HG03064 (cell line): ENCODE data around the gene RNF44.

Experiments used
- ATAC-seq: cut with Tn5 transposase; IDR thresholded peaks from one replicate; pipeline ENCODE4 v1.9.1; 2021; ENCODE audit warnings: low read depth; ENCODE audit not compliant: unreplicated experiment

Gene RNF44

DNA sequence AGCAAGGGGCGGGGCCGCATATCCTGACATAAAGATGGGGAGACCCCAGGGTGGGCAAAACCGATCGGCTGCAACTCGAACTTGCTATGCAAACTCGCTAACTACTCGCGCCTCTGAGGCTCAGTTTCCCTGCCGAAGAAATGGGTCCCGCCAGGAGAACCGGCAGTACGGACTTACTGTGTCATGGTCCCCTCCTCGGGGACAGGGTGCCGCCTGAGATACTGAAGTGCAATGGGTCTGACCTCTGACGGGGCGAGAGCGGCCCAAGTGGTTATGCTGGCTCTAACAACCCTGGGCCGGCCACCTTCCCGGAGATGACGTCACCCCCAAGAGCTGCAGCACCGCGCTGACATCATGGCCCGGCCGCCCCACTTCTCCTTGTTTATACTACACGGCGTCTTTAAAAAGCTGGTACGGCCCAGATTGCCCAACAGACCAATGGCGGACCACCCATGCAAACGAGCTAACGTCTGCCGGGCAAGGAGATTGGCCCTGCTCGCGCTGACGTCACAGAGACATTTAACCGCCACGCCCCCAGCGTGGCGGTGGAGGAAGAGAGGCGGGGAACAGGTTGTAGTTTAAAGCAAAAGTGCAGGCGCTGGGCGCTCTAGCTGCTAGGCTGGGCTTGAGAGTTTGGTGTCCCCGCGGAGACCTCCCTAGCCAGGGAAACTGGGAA is 490 bp upstream of the RNF44 start:
- ATAC-seq, result peak; percentile 52

DNA sequence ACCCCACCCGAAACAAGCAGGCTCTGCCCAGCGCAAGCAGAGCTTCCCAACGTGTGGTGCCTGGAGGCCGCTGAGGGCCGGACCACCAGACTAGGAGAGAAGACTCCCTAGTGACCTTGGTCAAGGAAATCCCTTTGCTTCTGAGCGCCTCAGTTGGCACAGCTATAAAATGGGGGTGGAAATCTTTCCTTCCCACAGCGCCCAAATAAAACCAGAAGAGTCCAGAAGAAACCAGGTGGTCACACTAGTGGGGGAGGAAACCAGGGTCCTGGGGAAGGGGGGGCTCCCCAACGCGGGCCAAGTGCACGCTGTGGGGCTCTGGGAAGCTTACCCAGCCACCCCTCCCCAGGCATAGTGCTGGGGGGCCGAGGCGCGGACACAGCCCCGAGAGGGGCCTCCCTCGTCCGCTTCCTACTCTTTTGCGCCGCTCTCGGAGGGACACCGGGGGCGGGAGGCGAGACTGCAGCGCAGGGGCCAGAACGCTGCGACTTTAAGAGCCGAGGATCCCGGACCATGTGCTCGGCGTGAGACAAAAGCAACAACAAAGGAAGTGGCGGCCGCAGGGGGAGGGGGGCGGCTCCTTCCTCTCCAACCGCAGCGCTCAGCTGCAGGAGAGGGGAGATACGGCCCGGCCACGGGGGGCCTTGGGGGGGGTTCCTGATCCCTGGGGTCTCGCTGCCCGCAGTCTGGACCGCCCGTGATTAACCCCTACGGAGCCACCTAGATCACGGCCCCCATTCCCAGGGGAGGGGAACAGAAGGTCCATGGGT is 885 bp downstream of the RNF44 start:
- no peak for ATAC-seq

DNA sequence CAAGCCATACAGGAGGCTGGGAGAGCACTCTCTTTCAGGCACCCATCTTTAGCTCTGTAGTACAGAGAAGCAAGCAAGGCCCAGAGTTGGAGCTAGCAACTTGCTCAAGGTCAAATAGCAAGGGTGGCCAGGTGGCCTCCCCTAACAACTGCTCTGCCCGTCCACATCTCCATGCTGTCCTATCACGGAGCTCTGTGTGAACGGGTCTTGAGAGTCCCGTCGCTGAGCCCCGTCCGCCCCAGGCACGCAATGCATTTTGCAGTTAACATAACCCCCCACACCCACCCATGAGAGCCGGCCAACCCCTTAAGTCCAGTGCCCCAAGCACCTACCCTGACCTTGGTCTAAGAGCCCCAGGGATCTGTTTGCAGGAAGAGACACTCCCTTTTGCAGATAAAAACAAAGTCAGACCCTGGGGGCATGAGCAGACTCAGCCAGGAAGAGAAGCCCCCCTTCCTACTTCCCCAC is 1.5 kb downstream of the RNF44 start:
- no peak for ATAC-seq

DNA sequence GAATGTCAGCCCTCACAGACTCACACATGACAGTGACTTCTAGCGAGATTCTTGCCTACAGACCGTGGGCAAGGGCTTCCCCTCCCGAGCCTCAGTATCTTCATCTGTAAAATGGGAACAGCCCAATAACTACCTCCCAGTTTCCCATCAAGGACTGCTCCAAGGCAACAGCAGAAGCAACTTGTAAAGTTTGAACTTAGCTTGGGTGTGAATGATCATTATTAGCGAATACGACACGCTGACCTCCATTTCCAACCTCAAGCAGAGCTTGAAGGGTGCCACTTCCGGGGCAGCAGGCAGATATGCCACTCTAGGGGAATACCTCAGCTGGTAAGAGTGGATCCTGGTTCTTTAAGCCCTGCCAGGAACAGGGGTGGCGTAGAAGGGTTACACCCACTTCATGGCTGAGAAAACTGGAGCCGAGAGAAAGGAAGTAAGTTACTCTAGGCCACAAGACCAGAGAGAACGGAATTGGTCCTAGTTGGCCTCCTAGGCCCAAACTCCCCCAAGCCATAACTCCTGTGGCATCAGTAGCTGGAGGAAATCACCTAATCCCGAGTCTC is 2.0 kb downstream of the RNF44 start:
- no peak for ATAC-seq

DNA sequence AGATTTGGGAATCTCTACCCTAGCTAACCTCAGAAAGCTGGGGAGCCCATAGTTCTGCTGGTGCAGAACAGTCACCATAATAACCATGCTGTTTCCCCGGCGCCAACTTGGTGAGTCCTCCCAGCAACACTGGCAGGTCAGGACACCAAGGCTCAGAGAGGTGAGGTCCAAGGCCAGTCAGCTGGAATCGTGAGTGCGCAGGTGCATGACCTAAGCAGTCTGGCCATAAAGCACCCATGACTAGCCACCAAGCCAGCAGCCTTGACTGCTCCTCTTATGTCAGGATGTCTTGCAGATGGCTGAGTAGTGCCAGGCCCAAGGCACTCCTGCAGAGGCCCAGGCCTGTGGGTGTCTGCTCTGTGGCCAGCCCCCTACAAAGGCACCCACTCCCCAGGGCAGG is 2.6 kb downstream of the RNF44 start:
- ATAC-seq, result no peak

DNA sequence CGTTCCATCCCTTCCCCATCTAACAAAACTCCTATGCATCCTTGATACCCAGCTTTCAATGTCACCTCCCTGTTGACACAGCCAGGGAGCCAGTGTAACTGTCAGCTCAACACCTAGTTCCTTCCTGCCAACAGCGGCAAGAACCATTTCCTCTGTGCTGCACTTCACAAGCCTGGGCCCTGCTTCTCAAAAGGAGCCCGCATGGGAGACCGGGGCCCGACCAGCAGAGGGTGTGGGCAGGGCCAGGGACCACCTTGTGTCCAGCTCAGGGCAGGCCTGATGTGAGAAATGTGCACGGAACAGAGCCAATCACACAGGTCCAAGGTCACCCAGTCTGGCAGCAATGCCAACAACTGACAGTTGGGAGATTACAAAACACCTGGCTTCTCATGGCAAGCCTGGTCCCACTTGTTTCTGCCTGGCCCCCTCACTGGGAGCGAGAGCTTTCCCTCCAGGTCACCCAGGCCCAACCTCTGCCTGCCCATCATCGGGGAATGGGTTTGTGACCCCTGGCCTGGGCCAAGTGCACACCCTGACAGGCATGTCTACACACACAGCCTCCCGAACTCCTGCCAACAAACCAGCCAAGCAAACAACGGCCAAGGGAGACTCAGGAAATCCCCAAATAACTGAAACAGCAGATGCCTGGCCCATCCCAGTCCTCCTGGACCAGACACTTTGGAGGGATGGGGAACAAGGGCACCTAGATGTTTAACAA is 3.1 kb downstream of the RNF44 start:
- ATAC-seq, result no peak

DNA sequence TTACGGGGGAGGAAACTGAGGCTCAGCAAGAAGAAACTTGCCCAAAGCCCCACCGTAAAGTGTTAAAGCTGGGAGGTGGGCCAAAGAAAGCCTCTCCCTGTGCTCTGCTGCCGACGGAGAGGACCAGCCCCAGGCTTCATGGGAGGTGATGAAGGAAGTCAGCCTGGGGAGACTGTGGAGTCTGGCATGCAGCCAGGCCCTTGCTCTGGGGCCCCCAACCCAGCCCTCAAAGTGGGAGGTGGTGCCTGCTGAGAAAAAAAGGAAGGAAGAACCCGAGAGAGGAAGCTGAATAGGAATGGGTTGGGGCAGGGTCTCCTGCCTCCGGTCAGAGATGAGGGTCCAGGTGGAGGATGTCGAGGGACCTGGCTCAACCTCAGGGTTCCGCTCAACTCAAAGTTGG is 3.8 kb downstream of the RNF44 start:
- ATAC-seq, result no peak

DNA sequence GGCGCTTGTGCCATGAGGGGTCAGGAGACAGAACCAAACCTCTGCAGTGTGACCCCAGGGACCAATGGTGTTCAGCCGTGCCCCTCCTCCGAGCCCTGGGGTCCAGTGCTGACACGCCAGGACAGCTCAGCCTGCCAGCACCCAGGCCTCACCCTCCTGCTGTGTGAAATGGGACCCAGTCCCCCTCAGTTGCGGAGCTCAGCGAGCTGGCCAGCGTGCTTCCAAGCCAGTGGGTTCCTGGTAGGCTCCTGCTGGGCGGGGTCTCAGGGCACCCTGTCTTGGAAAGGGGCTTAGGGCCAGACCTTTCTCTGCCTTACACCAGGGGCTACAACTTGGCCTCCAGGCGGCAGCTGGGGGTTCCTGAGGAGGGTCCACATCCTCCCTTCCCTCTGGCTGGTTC is 4.4 kb downstream of the RNF44 start:
- no peak for ATAC-seq

DNA sequence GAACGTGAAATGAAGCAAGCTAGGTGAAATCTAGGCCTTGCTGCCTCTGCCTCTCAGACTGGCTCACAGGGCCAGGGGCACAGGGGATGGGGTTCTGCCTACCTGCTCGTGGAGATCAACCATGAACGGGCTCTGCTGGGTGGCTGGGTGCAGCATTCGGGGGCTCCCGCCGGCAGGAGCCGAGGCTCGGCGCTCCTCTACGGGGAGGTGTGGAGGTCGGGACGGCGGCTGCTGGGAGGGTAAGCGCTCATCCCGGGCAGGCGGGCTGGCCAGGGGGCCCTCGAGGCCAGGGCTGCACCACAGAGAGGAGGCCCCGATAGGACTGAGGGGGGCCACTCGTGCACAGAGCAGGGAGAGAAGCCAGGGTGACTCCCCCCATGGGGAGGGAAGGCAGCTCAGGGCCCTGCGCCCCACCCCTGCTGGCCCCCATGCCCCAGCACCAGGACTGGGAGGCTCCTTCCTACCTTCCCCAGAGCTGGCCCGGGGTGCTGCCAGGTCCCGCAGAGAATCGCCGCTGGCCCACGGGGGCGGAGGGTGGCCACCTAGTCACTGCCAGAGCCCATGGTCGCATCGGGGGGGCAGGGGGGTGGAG is 5.2 kb downstream of the RNF44 start:
- ATAC-seq, result no peak

DNA sequence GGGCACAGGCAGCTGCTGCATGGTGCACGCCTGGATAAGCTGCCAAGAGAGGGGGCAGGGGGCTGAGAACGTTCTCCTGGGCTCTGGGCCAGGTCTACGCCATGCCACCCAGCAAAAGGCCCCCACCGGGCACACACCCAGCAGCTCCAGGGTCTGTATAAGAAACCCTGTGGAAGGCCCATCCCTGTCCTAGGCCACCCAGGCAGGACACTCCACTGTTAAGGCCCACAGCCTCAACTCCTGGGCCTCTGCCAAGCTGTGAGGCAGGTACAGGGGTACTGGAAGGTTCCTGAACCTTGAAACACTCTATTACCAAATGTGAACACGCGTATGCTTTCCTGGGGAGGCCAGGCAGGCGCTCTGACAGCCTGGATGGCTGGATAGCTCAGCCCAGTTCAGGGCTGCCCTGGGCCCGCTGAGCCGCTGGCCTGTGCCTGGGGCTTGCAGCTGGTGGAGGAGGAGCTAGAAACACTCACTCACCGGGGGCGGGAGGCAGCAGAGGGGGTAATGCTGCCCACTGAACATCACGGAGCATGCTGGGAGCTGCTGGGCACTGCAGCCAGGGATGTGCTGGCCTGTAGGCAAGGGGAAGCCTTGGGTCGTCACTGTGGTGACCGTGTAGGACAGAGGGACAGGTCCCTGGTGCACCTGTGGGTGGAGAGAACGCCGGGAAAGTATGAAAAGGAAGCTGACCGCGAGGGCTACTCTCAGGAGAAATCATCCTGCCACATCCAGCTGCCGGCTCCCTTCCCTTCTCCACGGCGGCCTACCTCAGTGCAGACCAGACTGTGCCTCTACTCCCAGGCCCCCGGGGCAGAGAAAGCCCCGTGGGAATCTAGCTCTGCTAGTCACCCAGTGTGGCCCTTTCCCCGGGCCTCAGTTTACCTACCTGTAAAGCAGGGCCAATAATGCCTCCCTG is 6.0 kb downstream of the RNF44 start:
- no peak for ATAC-seq

DNA sequence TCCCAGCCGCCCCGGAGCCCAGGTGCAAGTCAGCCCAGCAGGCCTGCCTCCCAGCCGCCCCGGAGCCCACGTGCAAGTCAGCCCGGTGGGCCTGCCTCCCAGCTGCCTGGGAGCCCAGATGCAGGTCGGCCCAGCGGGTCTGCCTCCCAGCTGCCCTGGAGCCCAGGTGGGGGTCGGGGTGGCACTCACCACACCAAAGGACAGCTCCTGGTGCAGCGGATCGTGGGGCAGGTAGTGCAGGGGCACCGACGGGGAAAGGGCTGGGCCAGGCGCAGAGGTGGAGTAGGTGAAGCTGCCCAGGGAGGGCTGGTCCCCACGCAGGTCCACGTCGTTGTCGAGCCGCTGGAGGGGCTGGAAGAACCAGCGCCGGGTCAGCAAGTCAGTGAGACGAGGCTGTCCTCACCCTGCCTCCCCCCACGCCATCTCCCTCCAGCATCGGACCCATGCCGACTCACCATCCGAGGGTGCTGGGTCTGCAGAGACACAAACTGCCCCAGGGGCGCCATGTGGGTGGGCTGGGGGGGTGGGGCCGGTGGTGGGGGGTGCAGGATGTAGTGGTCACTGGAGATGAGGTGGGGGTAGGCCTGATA is 6.7 kb downstream of the RNF44 start:
- no peak for ATAC-seq

DNA sequence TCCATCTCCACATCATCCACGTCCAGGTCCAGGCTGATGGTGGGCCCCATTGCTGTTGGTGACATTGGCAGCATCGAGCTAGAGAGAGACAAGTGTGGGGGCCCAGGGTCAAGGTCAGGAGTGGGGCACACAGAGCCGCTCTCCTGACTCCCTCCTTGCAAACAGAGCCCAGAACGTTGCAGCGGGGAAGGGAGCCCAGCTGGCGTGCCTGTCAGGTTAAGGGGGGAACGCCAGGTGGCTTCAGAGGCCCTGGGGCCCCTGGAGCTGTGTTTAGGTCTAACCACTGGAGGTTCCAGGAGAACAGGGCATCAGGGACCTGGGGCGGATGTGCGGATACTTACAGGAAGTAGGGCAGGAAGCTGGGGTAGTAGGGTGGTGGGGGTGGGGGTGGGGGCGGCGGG is 7.5 kb downstream of the RNF44 start:
- peak; percentile 37 for ATAC-seq

DNA sequence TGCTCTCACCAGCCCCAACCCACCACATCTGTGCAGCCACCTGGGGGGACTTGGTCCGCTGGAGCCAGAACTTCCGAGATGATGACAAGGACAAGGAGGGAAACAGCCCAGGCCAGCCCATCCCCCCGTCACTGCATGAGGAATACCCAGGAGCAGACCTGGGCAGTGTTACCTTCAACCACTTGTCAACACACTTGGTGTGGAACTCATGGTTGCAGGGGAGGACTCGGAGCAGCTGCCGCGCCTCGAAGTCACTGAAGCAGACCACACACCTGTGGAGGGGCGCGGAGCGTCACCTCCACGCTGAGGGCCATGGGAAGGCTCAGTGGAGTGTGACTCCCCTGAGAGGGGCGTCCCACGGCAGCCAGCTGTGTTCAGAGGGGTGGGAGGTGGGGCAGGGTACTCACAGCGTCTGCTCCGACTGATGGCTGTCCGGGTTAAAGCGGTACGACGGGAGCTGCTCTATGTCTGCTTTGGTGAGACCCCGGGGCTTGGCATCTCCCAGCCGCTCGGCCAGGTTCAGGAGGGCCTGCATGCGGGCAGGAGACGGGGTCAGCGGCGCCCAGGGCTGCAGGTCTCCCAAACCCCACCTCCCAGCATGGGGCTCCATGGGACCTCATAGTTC is 8.0 kb downstream of the RNF44 start:
- ATAC-seq, result no peak

DNA sequence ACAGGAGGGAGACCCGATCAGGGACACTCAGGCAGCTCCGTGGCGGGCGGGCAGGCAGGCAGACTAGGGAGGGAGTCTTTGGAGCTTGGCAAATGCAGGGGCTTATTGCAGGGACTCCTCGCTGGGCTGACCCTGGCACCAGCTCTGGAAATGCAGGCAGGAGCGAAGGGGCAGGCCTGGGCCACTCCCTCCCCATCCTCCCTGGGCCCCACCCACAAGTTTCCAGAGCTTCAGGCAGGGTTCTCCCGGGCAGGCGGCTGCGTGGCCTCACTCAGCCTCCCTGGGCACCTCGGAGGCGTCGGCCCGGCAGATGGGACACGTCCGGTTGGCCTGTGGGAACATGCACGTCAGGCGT is 8.5 kb downstream of the RNF44 start:
- ATAC-seq, result no peak

DNA sequence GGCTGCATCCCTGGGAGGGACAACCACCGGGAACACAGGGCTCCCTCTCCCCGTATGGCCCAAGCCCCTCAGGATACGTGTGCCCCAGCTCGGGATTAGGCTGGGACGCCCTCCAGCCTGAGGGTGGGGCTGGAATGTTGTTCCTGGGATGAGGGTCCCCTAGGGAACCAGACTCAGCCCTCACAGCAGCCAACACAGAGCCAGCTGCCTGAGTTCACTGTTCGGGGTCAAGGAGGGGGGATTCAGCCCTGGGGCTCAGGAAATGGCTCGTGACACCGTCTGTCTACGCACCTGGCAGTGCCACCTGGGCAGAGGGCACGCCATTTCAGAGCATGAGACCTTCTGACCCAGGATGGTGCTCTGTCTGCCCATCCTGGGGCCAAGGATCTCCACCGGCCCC is 8.9 kb downstream of the RNF44 start:
- ATAC-seq, result no peak

DNA sequence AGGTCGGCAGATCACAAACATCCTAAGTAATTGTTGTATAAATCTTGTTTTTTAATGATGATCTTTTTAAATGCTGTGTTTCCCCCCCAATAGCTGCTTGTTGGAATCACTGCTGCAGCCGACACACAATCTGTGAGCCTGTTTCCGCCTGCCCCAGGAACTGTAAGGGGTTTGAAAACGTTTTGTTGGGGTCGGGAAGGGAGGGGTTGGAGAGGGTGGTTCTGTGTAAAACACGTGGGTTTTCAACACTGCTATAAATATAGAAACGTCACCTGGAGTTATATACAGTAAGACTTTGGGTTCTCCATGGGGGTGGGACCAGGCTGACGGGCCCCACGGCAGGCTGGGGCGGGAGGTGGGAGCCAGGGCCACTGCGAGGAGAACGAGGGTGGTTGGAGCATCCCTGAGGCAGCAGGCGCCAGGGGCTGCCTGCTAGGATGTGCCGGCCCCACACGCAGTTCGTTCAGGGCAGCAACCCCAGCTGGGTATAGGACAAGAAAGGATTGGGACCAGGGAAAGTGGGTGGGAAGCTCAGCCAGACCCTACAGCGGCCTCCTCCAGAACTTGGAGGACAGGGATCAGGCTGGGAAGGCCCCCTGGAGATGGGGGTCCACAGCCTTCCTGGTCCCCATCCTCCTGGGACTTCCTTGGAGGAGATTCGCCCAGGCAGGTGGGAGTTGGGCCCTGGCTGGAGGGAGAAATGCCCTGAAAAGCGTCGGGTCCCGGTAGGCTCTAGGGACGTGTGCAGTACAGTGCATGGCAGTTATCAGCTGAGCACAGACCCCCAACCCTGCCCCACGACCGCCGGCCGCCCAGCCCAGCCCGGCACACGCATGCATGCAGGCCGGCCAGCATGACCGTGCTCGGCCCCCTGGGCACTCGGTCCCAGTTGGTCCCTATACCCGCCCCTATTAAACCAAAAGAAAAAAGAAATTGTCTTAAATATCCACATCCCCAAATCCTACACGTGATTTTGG is 9.7 kb downstream of the RNF44 start:
- ATAC-seq, result no peak

DNA sequence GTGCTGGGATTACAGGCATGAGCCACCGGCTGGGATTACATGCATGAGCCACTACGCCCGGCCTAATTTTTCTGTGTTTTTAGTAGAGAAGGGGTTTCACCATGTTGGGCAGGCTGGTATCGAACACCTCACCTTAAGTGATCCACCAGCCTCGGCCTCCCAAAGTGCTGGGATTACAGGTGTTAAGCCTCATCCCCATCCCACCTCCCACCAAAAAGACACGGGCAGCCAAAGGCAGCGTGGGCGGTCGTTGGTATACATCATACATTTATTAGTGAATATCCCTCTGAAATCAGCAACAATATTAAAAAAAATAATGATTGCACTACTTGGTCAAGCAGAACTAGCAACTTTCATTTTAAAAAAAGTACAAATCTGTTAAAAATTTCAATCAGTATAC is 10.7 kb downstream of the RNF44 start:
- no peak for ATAC-seq

DNA sequence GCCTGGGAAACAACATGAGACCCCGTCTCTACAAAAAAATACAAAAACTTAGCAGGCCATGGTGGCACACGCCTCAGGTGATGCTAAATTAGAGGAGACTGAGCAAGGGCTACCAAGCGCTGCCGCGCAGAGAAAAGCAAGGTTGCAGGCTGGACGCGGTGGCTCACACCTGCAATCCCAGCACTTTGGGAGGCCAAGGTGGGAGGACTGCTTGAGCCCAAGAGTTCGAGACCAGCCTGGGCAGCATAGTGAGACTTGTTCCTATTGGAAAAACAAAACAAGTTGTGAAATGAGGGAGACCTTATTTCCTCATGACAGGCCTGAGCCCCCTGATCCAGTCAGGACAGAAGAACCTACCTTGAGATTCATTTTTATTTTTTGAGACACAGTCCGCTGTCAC is 11.5 kb downstream of the RNF44 start:
- no peak for ATAC-seq
